ENCODE results near the gene EARS2.

DNA sequence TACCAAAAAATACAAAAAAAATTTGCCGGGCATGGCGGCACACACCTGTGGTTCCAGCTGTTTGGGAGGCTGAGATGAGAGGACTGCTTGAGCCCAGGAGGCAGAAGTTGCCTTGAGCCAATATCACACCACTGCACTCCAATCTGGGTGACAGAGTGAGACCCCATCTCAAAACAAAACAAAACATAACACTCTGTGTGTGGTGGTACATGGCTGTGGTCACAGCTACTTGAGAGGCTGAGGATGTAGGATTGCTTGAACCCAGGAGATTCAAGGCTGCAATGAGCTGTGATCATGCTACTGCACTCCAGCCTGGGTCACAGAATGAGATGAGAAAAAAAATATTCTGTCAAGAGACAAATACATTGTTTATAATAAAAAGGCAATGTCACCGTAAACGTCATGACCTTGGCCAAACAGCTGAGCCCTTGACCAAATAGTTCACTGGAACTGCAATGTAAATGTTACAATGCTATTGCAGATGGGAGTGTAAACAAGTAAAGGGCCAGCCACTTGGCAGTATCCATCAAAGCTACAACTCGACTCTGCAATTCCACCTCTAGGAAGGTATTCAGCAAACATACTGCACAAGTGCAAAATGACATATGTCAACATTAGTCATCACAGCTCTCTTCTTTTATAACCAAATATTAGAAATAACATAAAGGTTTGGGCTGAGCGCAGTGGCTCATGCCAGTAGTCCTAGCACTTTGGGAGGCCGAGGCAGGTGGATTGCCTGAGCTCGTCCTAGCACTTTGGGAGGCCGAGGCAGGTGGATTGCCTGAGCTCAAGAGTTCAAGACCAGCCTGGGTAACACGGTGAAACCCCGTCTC lies 16.9 kb downstream of the EARS2 start:
- no peak for TF ChIP-seq POLR2AphosphoS5 (IDR thresholded peaks at IDR 0.05; ENCODE audit: borderline replicate concordance, low read depth, low read length)
- TF ChIP-seq EZH2 (IDR thresholded peaks at IDR 0.05): no peak
- TF ChIP-seq FOXP2 (optimal IDR thresholded peaks at IDR 0.05; ENCODE audit: control extremely low read depth, extremely low read length, insufficient read depth): no peak
